Fibroblast of lung (primary cell): ENCODE data around the gene AMHR2.

Source experiments
- CTCF ChIP-seq, 2 donors: IDR thresholded peaks in 1 of 2; conservative IDR thresholded peaks in 1 of 2; 1 replicate in 1 of 2; 2 replicates in 1 of 2; pipeline ENCODE4 v1.5.1; 2011 to 2012; ENCODE audit warnings: low read length in 2 of 2, control low read depth in 1 of 2, inconsistent platforms in 1 of 2, low read depth in 1 of 2, mild to moderate bottlenecking in 1 of 2
- EZH2 ChIP-seq: IDR thresholded peaks from 2 replicates; pipeline ENCODE4 v1.5.1; 2012; ENCODE audit warnings: low read length, control low read depth, mild to moderate bottlenecking; ENCODE audit errors: missing control alignments

- no peak for TF ChIP-seq CTCF (conservative IDR thresholded peaks at IDR 0.05 in 1 of 2, IDR thresholded peaks at IDR 0.05 in 1 of 2; ENCODE audit: low read depth in 1 of 2, low read length in 2 of 2)
- TF ChIP-seq EZH2 = no peak
Observed at GRCh38 chr12:53376747-53377146, 46.9 kb upstream of the AMHR2 start.
